Fibroblast of lung (primary cell): ENCODE results near the gene POU2F1. TPM values are rescaled to one million over a fixed set of nuclear protein-coding genes. Genes with fewer than 3 reads are reported as not detected.

Experiments
- DNase-seq, 2 donors: peaks; one replicate each; pipeline versions ENCODE4 v3.0.0 to v3.0.0-alpha.2; 2010; ENCODE audit warnings: low read depth in 2 of 2
- H2AFZ ChIP-seq: 2 replicates; pipeline ENCODE4 v1.5.1; 2012; ENCODE audit warnings: low read length, control low read depth, inconsistent platforms
- H3K27ac ChIP-seq: 2 replicates; pipeline ENCODE4 v1.5.1; 2011; ENCODE audit warnings: low read length, control low read depth; ENCODE audit not compliant: insufficient read depth
- H3K27me3 ChIP-seq: 2 replicates; pipeline ENCODE4 v1.5.1; 2011; ENCODE audit warnings: mild to moderate bottlenecking, low read length; ENCODE audit not compliant: control insufficient read depth, insufficient read depth
- H3K36me3 ChIP-seq: 2 replicates; pipeline ENCODE4 v1.5.1; 2011; ENCODE audit warnings: low read length; ENCODE audit not compliant: control insufficient read depth, insufficient read depth
- H3K4me1 ChIP-seq: 2 replicates; pipeline ENCODE4 v1.5.1; 2011; ENCODE audit warnings: low read length; ENCODE audit not compliant: control insufficient read depth, insufficient read depth; ENCODE audit errors: extremely low read depth
- H3K4me2 ChIP-seq: 2 replicates; pipeline ENCODE4 v1.5.1; 2011; ENCODE audit warnings: low read length, control low read depth; ENCODE audit not compliant: insufficient read depth; ENCODE audit errors: extremely low read depth
- H3K4me3 ChIP-seq, 4 experiments: fragments of 200-600 bp in 1 of 4; sonication (generic) in 1 of 4; replicated peaks in 1 of 4; 2 replicates each; pipeline ENCODE4 v1.5.1; 2011 to 2016; ENCODE audit warnings: low read length in 4 of 4, low read depth in 3 of 4, mild to moderate bottlenecking in 3 of 4, control low read depth in 2 of 4, inconsistent platforms in 1 of 4, mixed read lengths in 1 of 4; ENCODE audit not compliant: insufficient read depth in 1 of 4; ENCODE audit errors: control extremely low read depth in 1 of 4
- H3K79me2 ChIP-seq: 2 replicates; pipeline ENCODE4 v1.5.1; 2012; ENCODE audit warnings: mild to moderate bottlenecking, low read length, inconsistent platforms; ENCODE audit not compliant: control insufficient read depth, insufficient read depth
- H3K9ac ChIP-seq: 2 replicates; pipeline ENCODE4 v1.5.1; 2011; ENCODE audit warnings: mild to moderate bottlenecking, low read length, control low read depth; ENCODE audit not compliant: insufficient read depth
- H3K9me3 ChIP-seq: 2 replicates; pipeline ENCODE4 v1.5.1; 2012; ENCODE audit warnings: low read depth, low read length; ENCODE audit not compliant: control insufficient read depth, insufficient read depth
- H4K20me1 ChIP-seq: 2 replicates; pipeline ENCODE4 v1.5.1; 2011; ENCODE audit warnings: low read length; ENCODE audit not compliant: control insufficient read depth, insufficient read depth; ENCODE audit errors: extremely low read depth
- CTCF ChIP-seq, 2 donors: IDR thresholded peaks in 1 of 2; conservative IDR thresholded peaks in 1 of 2; 1 replicate in 1 of 2; 2 replicates in 1 of 2; pipeline ENCODE4 v1.5.1; 2011 to 2012; ENCODE audit warnings: low read length in 2 of 2, control low read depth in 1 of 2, inconsistent platforms in 1 of 2, low read depth in 1 of 2, mild to moderate bottlenecking in 1 of 2
- EZH2 ChIP-seq: IDR thresholded peaks from 2 replicates; pipeline ENCODE4 v1.5.1; 2012; ENCODE audit warnings: low read length, control low read depth, mild to moderate bottlenecking; ENCODE audit errors: missing control alignments
- polyA plus RNA-seq, 2 donors: library from polyadenylated mRNA; depleted of rRNA in 1 of 2; stranded (reverse) in 1 of 2; unstranded in 1 of 2; fragments of >200 nt; gene quantifications; 2 replicates each; pipeline ENCODE4 v1.2.1, GENCODE V29; 2011 to 2012; ENCODE audit warnings: missing spikeins in 1 of 2
- total RNA-seq: library from RNA; depleted of rRNA; stranded (reverse); fragments of >200 nt; gene quantifications from 2 replicates; pipeline ENCODE4 v1.2.1, GENCODE V29; 2014

Gene POU2F1
- total and polyA plus RNA-seq, 2 donors (not counting 1 experiment from before 2014, with no cell fraction given): 3.5 to 4.3 TPM

- no peaks in the 10 kb centered on the region for H3K27me3 ChIP-seq
- no peak overlapping the region for H3K4me2 ChIP-seq
- no peak overlapping the region for H3K27ac ChIP-seq
- TF ChIP-seq EZH2: no peak
- TF ChIP-seq CTCF (conservative IDR thresholded peaks at IDR 0.05 in 1 of 2, IDR thresholded peaks at IDR 0.05 in 1 of 2; ENCODE audit: low read depth in 1 of 2, low read length in 2 of 2): no peak
- no peak overlapping the region for H2AFZ ChIP-seq
- H3K4me3 ChIP-seq: no peak overlapping the region
- H4K20me1 ChIP-seq: no peaks in the 10 kb centered on the region
- no peaks in the 10 kb centered on the region for H3K9me3 ChIP-seq
- no peak overlapping the region for H3K9ac ChIP-seq
- DNase-seq: no peak
- H3K4me1 ChIP-seq: peaks cover 4% of the 10 kb centered on the region
- no peaks in the 10 kb centered on the region for H3K36me3 ChIP-seq
- H3K79me2 ChIP-seq: no peaks in the 10 kb centered on the region
These were observed 80.7 kb downstream of the POU2F1 start for GRCh38 chr1:167301355-167301754.

- no peaks in the 10 kb centered on the region for H3K4me1 ChIP-seq
- TF ChIP-seq CTCF (conservative IDR thresholded peaks at IDR 0.05 in 1 of 2, IDR thresholded peaks at IDR 0.05 in 1 of 2; ENCODE audit: low read depth in 1 of 2, low read length in 2 of 2) (no peak), EZH2 (no peak)
- no peak overlapping the region for H3K27ac ChIP-seq
- no peaks in the 10 kb centered on the region for H4K20me1 ChIP-seq
- no peak for DNase-seq
- H3K27me3 ChIP-seq: no peaks in the 10 kb centered on the region
- H3K79me2 ChIP-seq: no peaks in the 10 kb centered on the region
- no peak overlapping the region for H2AFZ ChIP-seq
- no peak overlapping the region for H3K9ac ChIP-seq
- H3K4me3 ChIP-seq: no peak overlapping the region
- no peaks in the 10 kb centered on the region for H3K36me3 ChIP-seq
- no peaks in the 10 kb centered on the region for H3K9me3 ChIP-seq
- no peak overlapping the region for H3K4me2 ChIP-seq
These were observed 83.5 kb downstream of the POU2F1 start for GRCh38 chr1:167304165-167304564.

- TF ChIP-seq EZH2 (no peak), CTCF (conservative IDR thresholded peaks at IDR 0.05 in 1 of 2, IDR thresholded peaks at IDR 0.05 in 1 of 2; ENCODE audit: low read depth in 1 of 2, low read length in 2 of 2) (no peak)
- Histone ChIP-seq H3K4me1 (no peaks in the 10 kb centered on the region), H3K4me3 (no peak overlapping the region), H3K27ac (no peak overlapping the region), H3K27me3 (no peaks in the 10 kb centered on the region), H3K36me3 (no peaks in the 10 kb centered on the region), H3K4me2 (no peak overlapping the region), H2AFZ (no peak overlapping the region), H3K9ac (no peak overlapping the region), H3K79me2 (no peaks in the 10 kb centered on the region), H3K9me3 (no peaks in the 10 kb centered on the region), H4K20me1 (no peaks in the 10 kb centered on the region)
- no peak for DNase-seq
These were observed 84.5 kb downstream of the POU2F1 start for GRCh38 chr1:167305059-167305705.
